Activated naive CD4-positive, alpha-beta T cell treated with anti-CD3 and anti-CD28 coated beads for 36 hours (primary cell): ENCODE data around the gene SPPL2B. TPM values are rescaled to one million over a fixed set of nuclear protein-coding genes. Genes with fewer than 3 reads are reported as not detected.

Experiments
- CTCF ChIA-PET: fragments of 350-600 bp; sonication (Branson Sonifier 250); formaldehyde crosslinking; loops from one replicate; lab custom pipeline; 2021; ENCODE audit warnings: antibody characterized with exemption; lab: Charles Lee
- DNase-seq: peaks from one replicate; pipeline ENCODE4 v3.0.0-alpha.2; 2020
- H3K27ac Mint-ChIP-seq: one replicate; pipeline ENCODE4 v1.8.0; 2021; ENCODE audit warnings: mild to moderate bottlenecking, mixed read lengths
- H3K27me3 Mint-ChIP-seq: one replicate; pipeline ENCODE4 v1.8.0; 2021; ENCODE audit warnings: low read depth, mixed read lengths
- H3K36me3 Mint-ChIP-seq: one replicate; pipeline ENCODE4 v1.8.0; 2021; ENCODE audit warnings: low read depth, mixed read lengths
- H3K4me1 Mint-ChIP-seq: one replicate; pipeline ENCODE4 v1.8.0; 2021; ENCODE audit warnings: low read depth, mixed read lengths
- H3K4me3 Mint-ChIP-seq: one replicate; pipeline ENCODE4 v1.8.0; 2021; ENCODE audit warnings: mild to moderate bottlenecking, moderate library complexity, mixed read lengths
- H3K9me3 Mint-ChIP-seq: one replicate; pipeline ENCODE4 v1.8.0; 2021; ENCODE audit warnings: mixed read lengths
- intact Hi-C: fragments of 100-400 bp; cut with micrococcal nuclease; formaldehyde crosslinking; loops from one replicate; pipeline ENCODE4 v1.15.1; 2023
- total RNA-seq, 2 experiments: library from RNA; stranded (reverse); gene quantifications; one replicate each; pipeline ENCODE4 v1.2.3, GENCODE V29; 2021

The SPPL2B gene
- total RNA-seq, 2 experiments from 2014 or later, result 56.8 to 59.6 TPM

GRCh38 chr19:2288818-2289713 is 39.4 kb upstream of the SPPL2B start:
- Mint-ChIP-seq H3K36me3 (peaks cover 2% of the 10 kb centered on the region), H3K9me3 (no peaks in the 10 kb centered on the region), H3K4me3 (peak overlapping the region; percentile 75), H3K4me1 (peaks cover 27% of the 10 kb centered on the region), H3K27me3 (peaks cover 5% of the 10 kb centered on the region), H3K27ac (peak overlapping the region; percentile 59)
- no peak for DNase-seq
- intact Hi-C loops, result loop anchor here (5.0 kb wide), 1 partner anchor 38 kb away; the partner anchor contains the start of genes LSM7 and SPPL2B
- CTCF ChIA-PET, result interaction anchor here (0.9 to 1.4 kb wide), 4 partner anchors 15 to 237 kb away, joined by 3 to 9 read pairs (median 6); no protein-coding TSS in a partner anchor

- intact Hi-C loops, result loop anchor here (5.0 kb wide), 1 partner anchor 37 kb away; the partner anchor contains the start of genes LSM7 and SPPL2B
- no peaks in the 10 kb centered on the region for H3K9me3 Mint-ChIP-seq
- H3K4me1 Mint-ChIP-seq, result peaks cover 27% of the 10 kb centered on the region
- H3K4me3 Mint-ChIP-seq, result peak overlapping the region; percentile 75
- CTCF ChIA-PET, result interaction anchor here (1.3 to 1.4 kb wide), 2 partner anchors 16 to 31 kb away, joined by 8 to 9 read pairs; no protein-coding TSS in a partner anchor
- peak; percentile 72 for DNase-seq
- H3K27ac Mint-ChIP-seq, result no peak overlapping the region
- H3K27me3 Mint-ChIP-seq, result peaks cover 5% of the 10 kb centered on the region
- H3K36me3 Mint-ChIP-seq, result peaks cover 2% of the 10 kb centered on the region
These were observed 38.6 kb upstream of the SPPL2B start for GRCh38 chr19:2289714-2290435.

DNA sequence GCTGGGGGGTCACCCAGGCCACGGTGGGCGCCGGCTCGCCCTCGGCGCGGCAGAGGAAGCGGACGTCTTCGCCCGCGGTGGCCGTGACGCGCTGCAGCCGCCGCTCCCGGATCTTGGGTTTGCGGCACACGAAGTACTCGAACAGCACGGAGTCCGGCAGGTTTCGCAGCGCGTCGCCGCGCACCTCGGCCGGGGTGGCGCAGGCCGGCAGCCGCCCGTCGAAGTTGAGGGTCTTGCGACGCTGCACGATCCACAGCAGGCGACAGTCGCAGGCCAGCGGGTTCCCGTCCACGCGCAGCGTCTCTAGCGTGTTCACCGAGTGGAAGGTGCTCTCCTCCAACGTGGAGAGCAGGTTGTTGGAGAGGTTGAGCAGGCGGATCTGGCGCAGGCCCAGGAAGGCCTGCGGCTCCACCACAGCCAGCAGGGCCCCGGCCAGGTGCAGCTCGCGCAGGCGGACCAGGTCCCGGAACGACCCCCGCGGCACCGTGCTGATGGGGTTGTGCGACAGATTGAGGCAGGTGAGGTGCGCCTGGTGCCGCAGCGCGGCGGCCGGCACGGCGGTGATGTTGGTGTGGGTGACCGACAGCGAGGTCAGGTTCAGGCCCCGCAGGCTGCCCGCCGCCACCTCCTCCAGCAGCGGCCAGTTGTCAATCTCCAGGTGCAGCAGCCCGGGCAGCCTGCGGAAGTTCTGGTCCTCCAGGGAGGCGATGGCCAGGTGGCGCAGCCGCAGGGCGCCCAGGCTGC is 37.9 kb upstream of the SPPL2B start:
- H3K36me3 Mint-ChIP-seq, result peaks cover 2% of the 10 kb centered on the region
- H3K4me3 Mint-ChIP-seq, result peak overlapping the region; percentile 62
- H3K9me3 Mint-ChIP-seq, result no peaks in the 10 kb centered on the region
- CTCF ChIA-PET, result interaction anchor here (0.6 to 1.0 kb wide), 2 partner anchors 39 to 135 kb away, joined by 3 to 4 read pairs; no protein-coding TSS in a partner anchor
- H3K4me1 Mint-ChIP-seq, result peaks cover 27% of the 10 kb centered on the region
- no peak for DNase-seq
- peaks cover 5% of the 10 kb centered on the region for H3K27me3 Mint-ChIP-seq
- intact Hi-C loops, result no loop called here
- no peak overlapping the region for H3K27ac Mint-ChIP-seq

GRCh38 chr19:2291185-2291751 is 37.2 kb upstream of the SPPL2B start:
- Mint-ChIP-seq H3K27ac (no peak overlapping the region), H3K4me1 (peaks cover 27% of the 10 kb centered on the region), H3K4me3 (no peak overlapping the region), H3K9me3 (no peaks in the 10 kb centered on the region), H3K27me3 (peaks cover 5% of the 10 kb centered on the region), H3K36me3 (peaks cover 2% of the 10 kb centered on the region)
- intact Hi-C loops, result no loop called here
- CTCF ChIA-PET, result interaction anchor here (0.6 to 1.0 kb wide), 2 partner anchors 39 to 136 kb away, joined by 3 to 4 read pairs; no protein-coding TSS in a partner anchor
- no peak for DNase-seq

DNA sequence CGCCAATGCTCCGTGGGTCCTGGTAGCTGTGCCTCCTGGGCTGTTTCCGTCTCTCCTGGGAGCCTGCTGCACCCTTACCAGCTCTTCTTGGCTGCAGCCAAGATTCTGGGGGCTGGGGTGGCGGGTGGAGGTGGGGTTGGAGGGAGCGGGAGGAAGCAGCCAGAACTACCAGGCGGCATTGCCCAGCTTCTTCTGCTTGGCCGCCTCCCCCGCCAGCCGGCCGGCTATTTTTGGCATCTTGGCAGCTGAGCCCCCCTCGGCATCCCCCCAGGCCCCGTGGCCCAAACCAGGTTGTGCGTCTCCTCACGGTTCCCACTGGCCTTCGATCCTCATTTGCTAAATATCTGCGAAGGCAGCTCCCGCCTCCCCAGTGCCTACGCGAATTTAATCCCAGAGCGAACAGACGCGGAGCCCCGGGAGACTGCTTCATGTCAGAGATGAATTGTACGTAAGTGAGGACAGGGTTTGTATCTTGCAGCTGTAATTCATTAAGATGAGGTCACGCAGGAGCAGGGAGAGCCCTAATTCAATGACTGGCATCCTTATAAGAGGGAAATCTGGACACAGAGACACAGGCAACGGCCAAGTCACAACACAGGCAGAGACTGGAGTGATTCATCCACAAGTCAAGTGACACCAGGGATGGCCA is 33.7 kb upstream of the SPPL2B start:
- Mint-ChIP-seq H3K9me3 (no peaks in the 10 kb centered on the region), H3K4me3 (no peak overlapping the region), H3K4me1 (peaks cover 12% of the 10 kb centered on the region), H3K27ac (no peak overlapping the region), H3K27me3 (peaks cover 2% of the 10 kb centered on the region), H3K36me3 (peaks cover 2% of the 10 kb centered on the region)
- intact Hi-C loops, result no loop called here
- CTCF ChIA-PET, result no interaction called here
- no peak for DNase-seq

DNA sequence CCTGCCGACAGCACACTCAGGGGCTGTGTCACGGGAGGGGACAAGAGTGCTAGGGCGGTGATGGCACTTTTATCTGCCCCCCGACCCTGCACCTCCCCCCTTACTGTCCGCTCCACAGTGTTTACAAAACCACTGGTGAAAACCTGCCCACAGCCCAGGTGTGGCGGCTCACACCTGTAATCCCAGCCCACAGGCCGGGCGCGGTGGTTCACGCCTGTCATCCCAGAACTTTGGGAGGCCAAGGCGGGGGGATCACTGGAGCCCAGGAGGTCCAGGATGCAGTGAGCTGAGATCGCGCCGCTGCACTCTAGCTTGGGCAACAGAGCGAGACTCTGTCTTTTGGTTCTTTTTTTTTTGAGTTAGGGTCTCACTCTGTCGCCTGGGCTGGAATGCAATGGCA is 32.3 kb upstream of the SPPL2B start:
- CTCF ChIA-PET, result no interaction called here
- intact Hi-C loops, result no loop called here
- H3K4me3 Mint-ChIP-seq, result no peak overlapping the region
- no peaks in the 10 kb centered on the region for H3K9me3 Mint-ChIP-seq
- H3K36me3 Mint-ChIP-seq, result peaks cover 1% of the 10 kb centered on the region
- no peaks in the 10 kb centered on the region for H3K27me3 Mint-ChIP-seq
- H3K4me1 Mint-ChIP-seq, result peaks cover 5% of the 10 kb centered on the region
- DNase-seq, result no peak
- no peak overlapping the region for H3K27ac Mint-ChIP-seq

GRCh38 chr19:2300533-2300932 is 28.0 kb upstream of the SPPL2B start:
- CTCF ChIA-PET, result no interaction called here
- no peak for DNase-seq

GRCh38 chr19:2302319-2303210 is 25.9 kb upstream of the SPPL2B start:
- Mint-ChIP-seq H3K27me3 (peaks cover 39% of the 10 kb centered on the region), H3K36me3 (no peaks in the 10 kb centered on the region), H3K27ac (no peak overlapping the region), H3K4me1 (peaks cover 13% of the 10 kb centered on the region), H3K4me3 (peak overlapping the region; percentile 19), H3K9me3 (no peaks in the 10 kb centered on the region)
- DNase-seq, result no peak
- intact Hi-C loops, result no loop called here
- CTCF ChIA-PET, result interaction anchor here (0.7 to 1.5 kb wide), 2 partner anchors 19 to 22 kb away, joined by 3 to 4 read pairs; no protein-coding TSS in a partner anchor

More at GRCh38 chr19:2300533-2300932, 28.0 kb upstream of the SPPL2B start:
- H3K27ac Mint-ChIP-seq, result no peak overlapping the region
- peaks cover 11% of the 10 kb centered on the region for H3K4me1 Mint-ChIP-seq
- intact Hi-C loops, result no loop called here
- H3K9me3 Mint-ChIP-seq, result no peaks in the 10 kb centered on the region
- H3K36me3 Mint-ChIP-seq, result no peaks in the 10 kb centered on the region
- no peak overlapping the region for H3K4me3 Mint-ChIP-seq
- peaks cover 23% of the 10 kb centered on the region for H3K27me3 Mint-ChIP-seq

GRCh38 chr19:2303211-2303798 is 25.2 kb upstream of the SPPL2B start:
- Mint-ChIP-seq H3K4me1 (peaks cover 13% of the 10 kb centered on the region), H3K27me3 (peaks cover 41% of the 10 kb centered on the region), H3K9me3 (no peaks in the 10 kb centered on the region), H3K4me3 (peak overlapping the region; percentile 19), H3K36me3 (no peaks in the 10 kb centered on the region), H3K27ac (no peak overlapping the region)
- no peak for DNase-seq
- CTCF ChIA-PET, result no interaction called here
- intact Hi-C loops, result no loop called here
